ENCODE data around the gene DLAT.
"Not testable (repeated sequence)": the region's sequence is repeated elsewhere in the genome, so short reads cannot be mapped to it uniquely, and the experiment has no call there.

DLAT gene

GRCh38 chr11:112005422-112006094 is 19.6 kb upstream of the DLAT start:
- DNase-seq (ENCODE audit: low read depth in 2 of 2): no peak

GRCh38 chr11:112006095-112006441 is 19.1 kb upstream of the DLAT start:
- not testable (repeated sequence) for DNase-seq (ENCODE audit: low read depth in 2 of 2)

- not testable (repeated sequence) for DNase-seq (ENCODE audit: low read depth in 2 of 2)
These were observed 13.8 kb upstream of the DLAT start for GRCh38 chr11:112011451-112011850.

- DNase-seq (ENCODE audit: low read depth in 2 of 2): no peak
These were observed 12.3 kb upstream of the DLAT start for GRCh38 chr11:112012874-112013273.

GRCh38 chr11:112013497-112014164 is 11.6 kb upstream of the DLAT start:
- no peak for DNase-seq (ENCODE audit: low read depth in 2 of 2)

GRCh38 chr11:112016088-112016764 is 9.0 kb upstream of the DLAT start:
- DNase-seq (ENCODE audit: low read depth in 2 of 2): no peak

- no peak for DNase-seq (ENCODE audit: low read depth in 2 of 2)
These were observed 8.3 kb upstream of the DLAT start for GRCh38 chr11:112016765-112017376.

- no peak for DNase-seq (ENCODE audit: low read depth in 2 of 2)
These were observed 7.7 kb upstream of the DLAT start for GRCh38 chr11:112017538-112017937.

GRCh38 chr11:112019066-112019465 is 6.1 kb upstream of the DLAT start:
- no peak for DNase-seq (ENCODE audit: low read depth in 2 of 2)

- DNase-seq (ENCODE audit: low read depth in 2 of 2): no peak
These were observed 2.1 kb upstream of the DLAT start for GRCh38 chr11:112023104-112023503.

GRCh38 chr11:112024178-112024772 is 933 bp upstream of the DLAT start:
- no peak for DNase-seq (ENCODE audit: low read depth in 2 of 2)

- no peak for DNase-seq (ENCODE audit: low read depth in 2 of 2)
These were observed 499 bp downstream of the DLAT start for GRCh38 chr11:112025707-112026106.

GRCh38 chr11:112026784-112027410 is 1.7 kb downstream of the DLAT start:
- not testable (repeated sequence) for DNase-seq (ENCODE audit: low read depth in 2 of 2)

- no peak for DNase-seq (ENCODE audit: low read depth in 2 of 2)
These were observed 4.3 kb downstream of the DLAT start for GRCh38 chr11:112029460-112029859.

- no peak for DNase-seq (ENCODE audit: low read depth in 2 of 2)
These were observed 8.7 kb downstream of the DLAT start for GRCh38 chr11:112033902-112034301.

- no peak for DNase-seq (ENCODE audit: low read depth in 2 of 2)
These were observed 12.3 kb downstream of the DLAT start for GRCh38 chr11:112037527-112037926.

GRCh38 chr11:112042161-112042960 is 17.2 kb downstream of the DLAT start:
- no peak for DNase-seq (ENCODE audit: low read depth in 2 of 2)

- no peak for DNase-seq (ENCODE audit: low read depth in 2 of 2)
These were observed 17.7 kb downstream of the DLAT start for GRCh38 chr11:112042961-112043304.

- DNase-seq (ENCODE audit: low read depth in 2 of 2): no peak
These were observed 19.8 kb downstream of the DLAT start for GRCh38 chr11:112044961-112045360.

- not testable (repeated sequence) for DNase-seq (ENCODE audit: low read depth in 2 of 2)
These were observed 21.4 kb downstream of the DLAT start for GRCh38 chr11:112046647-112047046.

GRCh38 chr11:112048256-112048655 is 23.0 kb downstream of the DLAT start:
- DNase-seq (ENCODE audit: low read depth in 2 of 2): not testable (repeated sequence)

All from stimulated activated CD8-positive, alpha-beta memory T cell treated with anti-CD3 and anti-CD28 coated beads, Interleukin-2, amount 100 ng/mL, for 1 hour (primary cell).